Bone marrow (tissue), 2 donors: ENCODE results near the gene ESD.
"Not testable (repeated sequence)": the region's sequence is repeated elsewhere in the genome, so short reads cannot be mapped to it uniquely, and the experiment has no call there.

ENCODE experiments used
- DNase-seq, 2 donors: peaks; one replicate each; lab custom pipeline; 2025; lab: John Stamatoyannopoulos, UW

ESD gene

GRCh38 chr13:46796515-46797474 lies at the start of gene ESD:
Gene ESD, minus strand, starts transcription at chr13:46797161. Its CDS starts 5,748 bp downstream, at chr13:46791413.
- DNase-seq, result peak; percentile 87 to 94

- DNase-seq, result no peak
Measured at GRCh38 chr13:46846726-46847125, 49.8 kb upstream of the ESD start.

GRCh38 chr13:46845146-46845545 lies 48.2 kb upstream of the ESD start:
- DNase-seq, result no peak

GRCh38 chr13:46844431-46844830 lies 47.5 kb upstream of the ESD start:
- no peak for DNase-seq

- no peak for DNase-seq
Measured at GRCh38 chr13:46839399-46839798, 42.4 kb upstream of the ESD start.

- DNase-seq, result no peak
Measured at GRCh38 chr13:46834657-46835056, 37.7 kb upstream of the ESD start.

GRCh38 chr13:46831588-46832194 lies 34.7 kb upstream of the ESD start:
- DNase-seq, result peak in 1 of 2 donors; percentile 45

GRCh38 chr13:46830405-46831005 lies 33.5 kb upstream of the ESD start:
- no peak for DNase-seq

GRCh38 chr13:46822551-46822950 lies 25.6 kb upstream of the ESD start:
- no peak for DNase-seq

GRCh38 chr13:46817838-46818476 lies 21.0 kb upstream of the ESD start:
- no peak for DNase-seq

- no peak for DNase-seq
Measured at GRCh38 chr13:46817095-46817494, 20.1 kb upstream of the ESD start.

GRCh38 chr13:46816371-46816770 lies 19.4 kb upstream of the ESD start:
- DNase-seq, result no peak

- DNase-seq, result no peak
Measured at GRCh38 chr13:46812301-46812797, 15.4 kb upstream of the ESD start.

- DNase-seq, result no peak
Measured at GRCh38 chr13:46810440-46810839, 13.5 kb upstream of the ESD start.

GRCh38 chr13:46804921-46805320 lies 8.0 kb upstream of the ESD start:
- DNase-seq, result not testable (repeated sequence)

GRCh38 chr13:46804391-46804815 lies 7.4 kb upstream of the ESD start:
- no peak for DNase-seq

GRCh38 chr13:46803586-46803985 lies 6.6 kb upstream of the ESD start:
- no peak for DNase-seq

GRCh38 chr13:46801858-46802257 lies 4.9 kb upstream of the ESD start:
- DNase-seq, result no peak

- no peak for DNase-seq
Measured at GRCh38 chr13:46799139-46799538, 2.2 kb upstream of the ESD start.

- no peak for DNase-seq
Measured at GRCh38 chr13:46797501-46798237, 708 bp upstream of the ESD start.

GRCh38 chr13:46796129-46796514 lies 839 bp downstream of the ESD start:
- DNase-seq, result no peak
